Measurements from ENCODE around the gene ADAM12.

DNA sequence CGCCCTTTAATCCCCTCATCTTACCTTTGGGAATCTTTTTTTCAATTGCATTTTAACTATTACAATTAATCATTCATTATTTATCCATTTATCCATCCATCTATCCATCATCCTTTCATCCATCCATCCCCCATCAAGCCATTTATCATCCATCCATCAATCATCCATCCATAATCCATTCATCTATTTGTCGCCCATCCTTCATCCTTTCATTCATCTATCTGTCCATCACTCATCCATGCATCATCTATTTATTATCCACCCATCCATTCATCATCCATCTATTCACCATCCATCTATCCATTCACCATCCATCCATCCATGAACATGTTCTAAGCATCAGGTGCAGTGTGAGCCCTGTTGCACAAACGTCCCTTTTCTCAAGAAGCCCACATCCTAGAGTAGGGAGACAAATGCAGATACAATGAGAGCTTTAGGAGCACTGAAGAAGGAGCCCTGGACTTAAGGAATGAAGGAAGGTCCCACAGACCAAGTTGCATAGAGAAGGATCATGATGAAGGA lies 199.5 kb downstream of the ADAM12 start:
- TF ChIP-seq, protein P1, sequence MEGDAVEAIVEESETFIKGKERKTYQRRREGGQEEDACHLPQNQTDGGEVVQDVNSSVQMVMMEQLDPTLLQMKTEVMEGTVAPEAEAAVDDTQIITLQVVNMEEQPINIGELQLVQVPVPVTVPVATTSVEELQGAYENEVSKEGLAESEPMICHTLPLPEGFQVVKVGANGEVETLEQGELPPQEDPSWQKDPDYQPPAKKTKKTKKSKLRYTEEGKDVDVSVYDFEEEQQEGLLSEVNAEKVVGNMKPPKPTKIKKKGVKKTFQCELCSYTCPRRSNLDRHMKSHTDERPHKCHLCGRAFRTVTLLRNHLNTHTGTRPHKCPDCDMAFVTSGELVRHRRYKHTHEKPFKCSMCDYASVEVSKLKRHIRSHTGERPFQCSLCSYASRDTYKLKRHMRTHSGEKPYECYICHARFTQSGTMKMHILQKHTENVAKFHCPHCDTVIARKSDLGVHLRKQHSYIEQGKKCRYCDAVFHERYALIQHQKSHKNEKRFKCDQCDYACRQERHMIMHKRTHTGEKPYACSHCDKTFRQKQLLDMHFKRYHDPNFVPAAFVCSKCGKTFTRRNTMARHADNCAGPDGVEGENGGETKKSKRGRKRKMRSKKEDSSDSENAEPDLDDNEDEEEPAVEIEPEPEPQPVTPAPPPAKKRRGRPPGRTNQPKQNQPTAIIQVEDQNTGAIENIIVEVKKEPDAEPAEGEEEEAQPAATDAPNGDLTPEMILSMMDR (IDR thresholded peaks at IDR 0.05; ENCODE audit: low read depth, low read length) = no peak
- no peak for TF ChIP-seq EZH2phosphoT487 (IDR thresholded peaks at IDR 0.05; ENCODE audit: low read depth)

All from OCI-LY3 (cell line).